C4-2B (cell line): ENCODE results near the gene SERPINE1.

Experiments used
- CTCF ChIP-seq: fragments of 450-650 bp; conservative IDR thresholded peaks from 2 replicates; pipeline ENCODE4 v1.5.1; 2017; ENCODE audit warnings: mild to moderate bottlenecking
- ZFX ChIP-seq: fragments of 450-650 bp; IDR thresholded peaks from 2 replicates; pipeline ENCODE4 v1.6.1; 2017

GRCh38 chr7:101168412-101169049 lies 41.6 kb downstream of the SERPINE1 start:
- TF ChIP-seq CTCF (no peak), ZFX (no peak)
